K562 (cell line): ENCODE results near the gene INKA2. TPM values are rescaled to one million over a fixed set of nuclear protein-coding genes. Genes with fewer than 3 reads are reported as not detected.

ENCODE experiments used
- ATF2 ChIP-seq: sonication (generic); formaldehyde crosslinking; IDR thresholded peaks from 2 replicates; pipeline ENCODE4 v1.8.1; 2022; ENCODE audit warnings: missing genetic modification reagents
- BCLAF1 ChIP-seq, 2 experiments: fragments of 450-650 bp in 1 of 2; IDR thresholded peaks; 2 replicates each; pipeline ENCODE4 v1.6.1; 2011 to 2017; ENCODE audit warnings: low read depth in 2 of 2, antibody characterized with exemption in 1 of 2, borderline replicate concordance in 1 of 2, low read length in 1 of 2, mild to moderate bottlenecking in 1 of 2, mixed read lengths in 1 of 2; ENCODE audit not compliant: control insufficient read depth in 1 of 2
- BMI1 ChIP-seq: fragments of 150-350 bp; IDR thresholded peaks from 2 replicates; pipeline ENCODE4 v1.6.1; 2014; ENCODE audit warnings: low read length
- EZH2 ChIP-seq: IDR thresholded peaks from 2 replicates; pipeline ENCODE4 v1.6.1; 2012; ENCODE audit warnings: low read depth, mild to moderate bottlenecking, inconsistent platforms, low read length, borderline replicate concordance
- MTA1 ChIP-seq: fragments of 450-650 bp; IDR thresholded peaks from 2 replicates; pipeline ENCODE4 v1.6.1; 2017; ENCODE audit warnings: borderline replicate concordance
- SNRNP70 ChIP-seq: fragments of 200-400 bp; formaldehyde crosslinking; optimal IDR thresholded peaks from 2 replicates; pipeline ENCODE3; 2017; ENCODE audit warnings: low read depth, low read length
- ZKSCAN8 ChIP-seq: fragments of 200-800 bp; sonication (Bioruptor generic); IDR thresholded peaks from 2 replicates; pipeline ENCODE4 v1.6.1; 2016; ENCODE audit warnings: missing genetic modification characterization, missing compliant biosample characterization
- ZNF584 ChIP-seq: fragments of 200-800 bp; sonication (Bioruptor generic); IDR thresholded peaks from 2 replicates; pipeline ENCODE4 v1.6.1; 2016; ENCODE audit warnings: low read depth, mild to moderate bottlenecking, missing genetic modification characterization, missing compliant biosample characterization
- polyA plus RNA-seq, 8 experiments: library from polyadenylated mRNA; depleted of rRNA in 4 of 8; stranded (reverse) in 5 of 8; unstranded in 3 of 8; fragments of >200 nt; fragmentation: Nextera tagmentation in 2 of 8; fragmentation: Illumina TruSeq in 1 of 8; extraction: Ambion mirVana in 2 of 8; extraction: Trizol in 1 of 8; gene quantifications; 2 replicates each; pipeline versions ENCODE4 v1.2.1 to v1.2.3, GENCODE V29; 2011 to 2014; ENCODE audit warnings: inconsistent platforms in 1 of 8, missing spikeins in 1 of 8
- total RNA-seq, 7 experiments: library from RNA; depleted of rRNA in 6 of 7; stranded (reverse); fragments of >200 nt in 6 of 7; fragmentation: Illumina TruSeq in 2 of 7; extraction: Trizol in 2 of 7; gene quantifications; 2 replicates each; pipeline versions ENCODE4 v1.2.1 to v1.2.3, GENCODE V29; 2011 to 2021; ENCODE audit warnings: low replicate concordance in 1 of 7
- TF ChIP-seq, protein P1 (sequence below), 2 experiments: IDR thresholded peaks; 2 replicates each; pipeline ENCODE4 v1.6.1; 2011; ENCODE audit warnings: borderline replicate concordance in 1 of 2, control low read depth in 1 of 2, low read depth in 1 of 2, low read length in 1 of 2, mild to moderate bottlenecking in 1 of 2, mixed read lengths in 1 of 2, moderate library complexity in 1 of 2; ENCODE audit not compliant: insufficient read depth in 1 of 2, insufficient read length in 1 of 2, poor library complexity in 1 of 2, severe bottlenecking in 1 of 2; ENCODE audit errors: extremely low read depth in 1 of 2

The INKA2 gene
- total and polyA plus RNA-seq, 9 of the 15 experiments (the other 6 are each of a cell fraction or from before 2014, with no cell fraction given), result 0.04 to 1.4 (median 0.26) TPM; not detected in 1

GRCh38 chr1:111755331-111756123 lies 16.3 kb upstream of the INKA2 start, which contains the start of gene DDX20 (continued):
- TF ChIP-seq EZH2, result no peak
- no peak for TF ChIP-seq ZKSCAN8 (CRISPR knock-in tag)
- TF ChIP-seq, protein P1, sequence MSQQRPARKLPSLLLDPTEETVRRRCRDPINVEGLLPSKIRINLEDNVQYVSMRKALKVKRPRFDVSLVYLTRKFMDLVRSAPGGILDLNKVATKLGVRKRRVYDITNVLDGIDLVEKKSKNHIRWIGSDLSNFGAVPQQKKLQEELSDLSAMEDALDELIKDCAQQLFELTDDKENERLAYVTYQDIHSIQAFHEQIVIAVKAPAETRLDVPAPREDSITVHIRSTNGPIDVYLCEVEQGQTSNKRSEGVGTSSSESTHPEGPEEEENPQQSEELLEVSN (IDR thresholded peaks at IDR 0.05; ENCODE audit: borderline replicate concordance in 1 of 2, extremely low read depth in 1 of 2, insufficient read depth in 1 of 2, insufficient read length in 1 of 2, low read depth in 1 of 2, low read length in 1 of 2, poor library complexity in 1 of 2, severe bottlenecking in 1 of 2), result peak; percentile 69 to 86
- TF ChIP-seq ZNF584 (CRISPR knock-in tag), result no peak
- no peak for TF ChIP-seq SNRNP70
- no peak for TF ChIP-seq MTA1
- 0 out of 4 replicates have a peak, but pooled peaks of 1 of the 2 experiments have one; percentile 3 for TF ChIP-seq BCLAF1 (IDR thresholded peaks at IDR 0.05; ENCODE audit: borderline replicate concordance in 1 of 2, control insufficient read depth in 1 of 2, low read depth in 2 of 2, low read length in 1 of 2)
- TF ChIP-seq BMI1, result no peak
- TF ChIP-seq ATF2 (CRISPR knock-in tag), result peak; percentile 51; the same call in 1 of the 2 replicates
